ENCODE results near the gene CBX4. TPM values are rescaled to one million over a fixed set of nuclear protein-coding genes. Genes with fewer than 3 reads are reported as not detected.

The CBX4 gene
- total RNA-seq, 1 donor from 2014 or later, result 56.3 TPM

- intact Hi-C loops (cut with micrococcal nuclease), result no loop called here
- Mint-ChIP-seq H3K27ac (no peak overlapping the region), H3K4me1 (peaks cover 11% of the 10 kb centered on the region), H3K36me3 (ENCODE audit: low read depth) (no peaks in the 10 kb centered on the region), H3K9me3 (no peaks in the 10 kb centered on the region), H3K27me3 (peaks cover 44% of the 10 kb centered on the region), H3K4me3 (no peak overlapping the region)
- ATAC-seq (ENCODE audit: low read depth) (no peak), DNase-seq (no peak)
- POLR2A ChIA-PET, result interaction anchor here (1.2 to 18.2 kb wide), 5 partner anchors 10 to 23 kb away, joined by 3 to 212 read pairs (median 7); partner anchors contain the start of gene CBX4
- CTCF ChIA-PET, result interaction anchor here (0.7 to 2.0 kb wide), 3 partner anchors 17 to 25 kb away, joined by 3 to 5 read pairs (median 3); no protein-coding TSS in a partner anchor
- TF ChIP-seq CTCF (IDR thresholded peaks at IDR 0.05), result no peak
Observed at GRCh38 chr17:79818026-79818758, 21.0 kb downstream of the CBX4 start.

GRCh38 chr17:79815836-79816461 lies 23.3 kb downstream of the CBX4 start:
- Mint-ChIP-seq H3K9me3 (no peaks in the 10 kb centered on the region), H3K27ac (no peak overlapping the region), H3K36me3 (ENCODE audit: low read depth) (no peaks in the 10 kb centered on the region), H3K27me3 (peaks cover 42% of the 10 kb centered on the region), H3K4me3 (peak overlapping the region; percentile 15), H3K4me1 (peaks cover 24% of the 10 kb centered on the region)
- intact Hi-C loops (cut with micrococcal nuclease), result loop anchor here (1.0 kb wide), 1 partner anchor 23 kb away; the partner anchor contains the start of gene CBX4
- TF ChIP-seq CTCF (IDR thresholded peaks at IDR 0.05), result no peak
- DNase-seq (no peak), ATAC-seq (ENCODE audit: low read depth) (no peak)
- ChIA-PET POLR2A (interaction anchor here (3.4 to 18.2 kb wide), 2 partner anchors 10 to 26 kb away, joined by 20 to 212 read pairs; partner anchors contain the start of gene CBX4), CTCF (no interaction called here)

- Mint-ChIP-seq H3K27me3 (peaks cover 42% of the 10 kb centered on the region), H3K4me1 (peaks cover 27% of the 10 kb centered on the region), H3K36me3 (ENCODE audit: low read depth) (no peaks in the 10 kb centered on the region), H3K4me3 (no peak overlapping the region), H3K27ac (no peak overlapping the region), H3K9me3 (no peaks in the 10 kb centered on the region)
- ChIA-PET POLR2A (interaction anchor here (1.2 to 18.2 kb wide), 3 partner anchors 10 to 26 kb away, joined by 8 to 212 read pairs (median 20); partner anchors contain the start of gene CBX4), CTCF (interaction anchor here (1.3 to 1.5 kb wide), 2 partner anchors 27 to 160 kb away, joined by 3 to 4 read pairs; no protein-coding TSS in a partner anchor)
- DNase-seq (peak; percentile 51), ATAC-seq (ENCODE audit: low read depth) (peak; percentile 13)
- TF ChIP-seq CTCF (IDR thresholded peaks at IDR 0.05), result no peak
- intact Hi-C loops (cut with micrococcal nuclease), result loop anchor here (1.0 kb wide), 1 partner anchor 24 kb away; the partner anchor contains the start of gene CBX4
Observed at GRCh38 chr17:79814974-79815835, 24.0 kb downstream of the CBX4 start.

GRCh38 chr17:79814127-79814973 lies 24.9 kb downstream of the CBX4 start:
- H3K4me3 Mint-ChIP-seq, result peak overlapping the region; percentile 58
- peaks cover 29% of the 10 kb centered on the region for H3K4me1 Mint-ChIP-seq
- DNase-seq (no peak), ATAC-seq (ENCODE audit: low read depth) (no peak)
- H3K27me3 Mint-ChIP-seq, result peaks cover 41% of the 10 kb centered on the region
- ChIA-PET POLR2A (interaction anchor here (1.0 to 18.2 kb wide), 5 partner anchors 9 to 27 kb away, joined by 4 to 212 read pairs (median 8); partner anchors contain the start of genes CBX4 and CBX8), CTCF (interaction anchor here (1.3 to 2.0 kb wide), 4 partner anchors 21 to 161 kb away, joined by 3 to 6 read pairs (median 4); no protein-coding TSS in a partner anchor)
- TF ChIP-seq CTCF (IDR thresholded peaks at IDR 0.05), result no peak
- peak overlapping the region; percentile 41 for H3K27ac Mint-ChIP-seq
- no peaks in the 10 kb centered on the region for H3K36me3 Mint-ChIP-seq (ENCODE audit: low read depth)
- intact Hi-C loops (cut with micrococcal nuclease), result no loop called here
- no peaks in the 10 kb centered on the region for H3K9me3 Mint-ChIP-seq
